HepG2 (cell line): ENCODE results near the gene TSPYL6. TPM values are rescaled to one million over a fixed set of nuclear protein-coding genes. Genes with fewer than 3 reads are reported as not detected.

ENCODE experiments used
- ARID2 ChIP-seq: sonication (generic); formaldehyde crosslinking; IDR thresholded peaks from 2 replicates; pipeline ENCODE4 v1.8.1; 2022; ENCODE audit warnings: mild to moderate bottlenecking, missing genetic modification reagents, borderline replicate concordance
- CEBPG ChIP-seq: IDR thresholded peaks from 2 replicates; pipeline ENCODE4 v1.6.1; 2016
- DNMT3B ChIP-seq: conservative IDR thresholded peaks from 2 replicates; pipeline ENCODE4 v1.6.1; 2016; ENCODE audit warnings: missing biosample characterization, control low read depth
- EHMT2 ChIP-seq: fragments of 200-600 bp; sonication (generic); IDR thresholded peaks from 2 replicates; pipeline ENCODE4 v1.7.0; 2017; ENCODE audit warnings: antibody characterized with exemption, low read depth, low read length, borderline replicate concordance
- JUN ChIP-seq: sonication (generic); formaldehyde crosslinking; IDR thresholded peaks from 2 replicates; pipeline ENCODE4 v1.4.0; 2020; ENCODE audit warnings: mild to moderate bottlenecking, missing genetic modification reagents
- KLF16 ChIP-seq, 2 experiments: sonication (generic) in 1 of 2; formaldehyde crosslinking in 1 of 2; IDR thresholded peaks; 2 replicates each; pipeline versions ENCODE4 v1.6.1 to v1.8.0; 2016 to 2023; ENCODE audit warnings: missing genetic modification reagents in 2 of 2, missing compliant biosample characterization in 1 of 2
- NCOA1 ChIP-seq: sonication (generic); formaldehyde crosslinking; IDR thresholded peaks from 2 replicates; pipeline ENCODE4 v1.9.0; 2021; ENCODE audit warnings: missing genetic modification reagents
- RARA ChIP-seq: IDR thresholded peaks from 2 replicates; pipeline ENCODE4 v1.6.1; 2016; ENCODE audit warnings: missing genetic modification reagents, missing compliant biosample characterization
- SETDB1 ChIP-seq: sonication (generic); formaldehyde crosslinking; IDR thresholded peaks from 2 replicates; pipeline ENCODE4 v1.5.1; 2020; ENCODE audit warnings: missing genetic modification reagents, mild to moderate bottlenecking, borderline replicate concordance
- STAG1 ChIP-seq: sonication (generic); formaldehyde crosslinking; IDR thresholded peaks from 2 replicates; pipeline ENCODE4 v1.4.0; 2020; ENCODE audit warnings: missing genetic modification reagents
- ZKSCAN1 ChIP-seq: fragments of 150-350 bp; IDR thresholded peaks from 2 replicates; pipeline ENCODE4 v1.6.1; 2014; ENCODE audit warnings: low read length
- ZNF614 ChIP-seq: IDR thresholded peaks from 2 replicates; pipeline ENCODE4 v1.6.1; 2018; ENCODE audit warnings: missing biosample characterization, missing genetic modification reagents, inconsistent platforms, borderline replicate concordance
- ZNF775 ChIP-seq: sonication (generic); formaldehyde crosslinking; IDR thresholded peaks from 2 replicates; pipeline ENCODE4 v1.4.0; 2020; ENCODE audit warnings: missing genetic modification reagents, mild to moderate bottlenecking, moderate library complexity, borderline replicate concordance
- polyA plus RNA-seq, 8 experiments: library from polyadenylated mRNA; depleted of rRNA in 3 of 8; stranded (reverse) in 7 of 8; unstranded in 1 of 8; fragments of >200 nt; fragmentation: Illumina TruSeq in 4 of 8; extraction: Trizol in 4 of 8; gene quantifications; 2 replicates each; pipeline versions ENCODE4 v1.2.1 to v1.2.3, GENCODE V29; 2011 to 2016; ENCODE audit warnings: low read depth in 4 of 8, missing spikeins in 1 of 8, mixed read lengths in 1 of 8; ENCODE audit not compliant: insufficient read depth in 1 of 8
- total RNA-seq, 5 experiments: library from RNA; depleted of rRNA; stranded (reverse); fragments of >200 nt; fragmentation: Illumina TruSeq; extraction: Trizol; gene quantifications; 2 replicates each; pipeline ENCODE4 v1.2.3, GENCODE V29; 2016; ENCODE audit warnings: low read depth in 1 of 5
- TF ChIP-seq, protein P1 (sequence below): IDR thresholded peaks from 2 replicates; pipeline ENCODE4 v1.4.0; 2020; ENCODE audit warnings: mild to moderate bottlenecking, missing genetic modification reagents
- TF ChIP-seq, protein P2 (sequence below), 2 experiments: sonication (generic) in 1 of 2; formaldehyde crosslinking in 1 of 2; IDR thresholded peaks; 2 replicates each; pipeline versions ENCODE4 v1.4.0 to v1.6.1; 2016 to 2020; ENCODE audit warnings: borderline replicate concordance in 1 of 2, low read depth in 1 of 2, mild to moderate bottlenecking in 1 of 2, missing genetic modification reagents in 1 of 2
- TF ChIP-seq, protein P3 (sequence below): sonication (generic); formaldehyde crosslinking; IDR thresholded peaks from 2 replicates; pipeline ENCODE4 v1.5.0; 2020; ENCODE audit warnings: mild to moderate bottlenecking, missing genetic modification reagents, borderline replicate concordance
- TF ChIP-seq, protein P4 (sequence below): sonication (generic); formaldehyde crosslinking; IDR thresholded peaks from 2 replicates; pipeline ENCODE4; 2020; ENCODE audit warnings: missing genetic modification reagents, mild to moderate bottlenecking, borderline replicate concordance

The TSPYL6 gene
- total and polyA plus RNA-seq, 2 of the 13 experiments (the other 11 are each of a cell fraction or from before 2014, with no cell fraction given): 0.03 TPM; not detected in 1

DNA sequence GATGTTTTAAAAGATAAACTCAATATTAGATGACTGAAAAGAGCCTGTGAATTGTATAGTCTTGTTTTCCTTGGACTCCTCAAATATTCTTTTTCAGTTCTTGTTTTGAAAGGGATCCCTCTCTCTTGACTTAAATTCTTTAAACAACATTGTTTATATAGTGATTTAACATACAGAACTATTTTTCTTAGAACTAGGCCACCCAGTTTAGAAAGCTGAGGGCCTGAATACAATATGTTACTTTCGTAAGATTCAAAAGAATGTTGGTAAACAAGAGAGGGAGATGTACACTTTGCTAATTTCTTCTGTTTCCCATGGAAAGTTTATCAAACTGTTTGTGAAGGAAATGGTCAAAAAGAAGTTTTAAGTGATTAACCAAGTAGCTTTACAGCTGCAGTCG is 5.5 kb upstream of the TSPYL6 start (continued):
- TF ChIP-seq, protein P1, sequence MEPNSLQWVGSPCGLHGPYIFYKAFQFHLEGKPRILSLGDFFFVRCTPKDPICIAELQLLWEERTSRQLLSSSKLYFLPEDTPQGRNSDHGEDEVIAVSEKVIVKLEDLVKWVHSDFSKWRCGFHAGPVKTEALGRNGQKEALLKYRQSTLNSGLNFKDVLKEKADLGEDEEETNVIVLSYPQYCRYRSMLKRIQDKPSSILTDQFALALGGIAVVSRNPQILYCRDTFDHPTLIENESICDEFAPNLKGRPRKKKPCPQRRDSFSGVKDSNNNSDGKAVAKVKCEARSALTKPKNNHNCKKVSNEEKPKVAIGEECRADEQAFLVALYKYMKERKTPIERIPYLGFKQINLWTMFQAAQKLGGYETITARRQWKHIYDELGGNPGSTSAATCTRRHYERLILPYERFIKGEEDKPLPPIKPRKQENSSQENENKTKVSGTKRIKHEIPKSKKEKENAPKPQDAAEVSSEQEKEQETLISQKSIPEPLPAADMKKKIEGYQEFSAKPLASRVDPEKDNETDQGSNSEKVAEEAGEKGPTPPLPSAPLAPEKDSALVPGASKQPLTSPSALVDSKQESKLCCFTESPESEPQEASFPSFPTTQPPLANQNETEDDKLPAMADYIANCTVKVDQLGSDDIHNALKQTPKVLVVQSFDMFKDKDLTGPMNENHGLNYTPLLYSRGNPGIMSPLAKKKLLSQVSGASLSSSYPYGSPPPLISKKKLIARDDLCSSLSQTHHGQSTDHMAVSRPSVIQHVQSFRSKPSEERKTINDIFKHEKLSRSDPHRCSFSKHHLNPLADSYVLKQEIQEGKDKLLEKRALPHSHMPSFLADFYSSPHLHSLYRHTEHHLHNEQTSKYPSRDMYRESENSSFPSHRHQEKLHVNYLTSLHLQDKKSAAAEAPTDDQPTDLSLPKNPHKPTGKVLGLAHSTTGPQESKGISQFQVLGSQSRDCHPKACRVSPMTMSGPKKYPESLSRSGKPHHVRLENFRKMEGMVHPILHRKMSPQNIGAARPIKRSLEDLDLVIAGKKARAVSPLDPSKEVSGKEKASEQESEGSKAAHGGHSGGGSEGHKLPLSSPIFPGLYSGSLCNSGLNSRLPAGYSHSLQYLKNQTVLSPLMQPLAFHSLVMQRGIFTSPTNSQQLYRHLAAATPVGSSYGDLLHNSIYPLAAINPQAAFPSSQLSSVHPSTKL: peak; percentile 69
- no peak for TF ChIP-seq ZNF614
- peak; percentile 55; the same call in 1 of the 2 replicates for TF ChIP-seq ARID2 (CRISPR knock-in tag)
- no peak for TF ChIP-seq ZNF775 (CRISPR knock-in tag)
- TF ChIP-seq JUN: no peak
- TF ChIP-seq, protein P2, sequence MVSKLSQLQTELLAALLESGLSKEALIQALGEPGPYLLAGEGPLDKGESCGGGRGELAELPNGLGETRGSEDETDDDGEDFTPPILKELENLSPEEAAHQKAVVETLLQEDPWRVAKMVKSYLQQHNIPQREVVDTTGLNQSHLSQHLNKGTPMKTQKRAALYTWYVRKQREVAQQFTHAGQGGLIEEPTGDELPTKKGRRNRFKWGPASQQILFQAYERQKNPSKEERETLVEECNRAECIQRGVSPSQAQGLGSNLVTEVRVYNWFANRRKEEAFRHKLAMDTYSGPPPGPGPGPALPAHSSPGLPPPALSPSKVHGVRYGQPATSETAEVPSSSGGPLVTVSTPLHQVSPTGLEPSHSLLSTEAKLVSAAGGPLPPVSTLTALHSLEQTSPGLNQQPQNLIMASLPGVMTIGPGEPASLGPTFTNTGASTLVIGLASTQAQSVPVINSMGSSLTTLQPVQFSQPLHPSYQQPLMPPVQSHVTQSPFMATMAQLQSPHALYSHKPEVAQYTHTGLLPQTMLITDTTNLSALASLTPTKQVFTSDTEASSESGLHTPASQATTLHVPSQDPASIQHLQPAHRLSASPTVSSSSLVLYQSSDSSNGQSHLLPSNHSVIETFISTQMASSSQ (IDR thresholded peaks at IDR 0.05; ENCODE audit: low read depth): 0 out of 2 replicates have a peak, but pooled peaks have one; percentile 11
- TF ChIP-seq, protein P2 (CRISPR knock-in tag; IDR thresholded peaks at IDR 0.05; ENCODE audit: borderline replicate concordance): peak; percentile 63; the same call in 1 of the 2 replicates
- peak in 1 of 2 experiments; percentile 56; a peak in 1 of 4 replicates for TF ChIP-seq KLF16 (CRISPR knock-in tag; IDR thresholded peaks at IDR 0.05)
- TF ChIP-seq ZKSCAN1: no peak
- TF ChIP-seq SETDB1 (CRISPR knock-in tag): no peak
- TF ChIP-seq, protein P3, sequence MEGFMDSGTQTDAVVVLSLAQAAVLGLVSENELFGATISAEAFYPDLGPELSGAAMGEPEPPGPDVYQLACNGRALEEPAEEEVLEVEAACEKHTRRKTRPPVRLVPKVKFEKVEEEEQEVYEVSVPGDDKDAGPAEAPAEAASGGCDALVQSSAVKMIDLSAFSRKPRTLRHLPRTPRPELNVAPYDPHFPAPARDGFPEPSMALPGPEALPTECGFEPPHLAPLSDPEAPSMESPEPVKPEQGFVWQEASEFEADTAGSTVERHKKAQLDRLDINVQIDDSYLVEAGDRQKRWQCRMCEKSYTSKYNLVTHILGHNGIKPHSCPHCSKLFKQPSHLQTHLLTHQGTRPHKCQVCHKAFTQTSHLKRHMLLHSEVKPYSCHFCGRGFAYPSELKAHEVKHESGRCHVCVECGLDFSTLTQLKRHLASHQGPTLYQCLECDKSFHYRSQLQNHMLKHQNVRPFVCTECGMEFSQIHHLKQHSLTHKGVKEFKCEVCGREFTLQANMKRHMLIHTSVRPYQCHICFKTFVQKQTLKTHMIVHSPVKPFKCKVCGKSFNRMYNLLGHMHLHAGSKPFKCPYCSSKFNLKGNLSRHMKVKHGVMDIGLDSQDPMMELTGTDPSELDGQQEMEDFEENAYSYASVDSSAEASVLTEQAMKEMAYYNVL: no peak
- TF ChIP-seq DNMT3B (CRISPR knock-in tag): no peak
- no peak for TF ChIP-seq STAG1 (CRISPR knock-in tag)
- 0 out of 2 replicates have a peak, but pooled peaks have one; percentile 28 for TF ChIP-seq CEBPG
- no peak for TF ChIP-seq EHMT2
- TF ChIP-seq, protein P4, sequence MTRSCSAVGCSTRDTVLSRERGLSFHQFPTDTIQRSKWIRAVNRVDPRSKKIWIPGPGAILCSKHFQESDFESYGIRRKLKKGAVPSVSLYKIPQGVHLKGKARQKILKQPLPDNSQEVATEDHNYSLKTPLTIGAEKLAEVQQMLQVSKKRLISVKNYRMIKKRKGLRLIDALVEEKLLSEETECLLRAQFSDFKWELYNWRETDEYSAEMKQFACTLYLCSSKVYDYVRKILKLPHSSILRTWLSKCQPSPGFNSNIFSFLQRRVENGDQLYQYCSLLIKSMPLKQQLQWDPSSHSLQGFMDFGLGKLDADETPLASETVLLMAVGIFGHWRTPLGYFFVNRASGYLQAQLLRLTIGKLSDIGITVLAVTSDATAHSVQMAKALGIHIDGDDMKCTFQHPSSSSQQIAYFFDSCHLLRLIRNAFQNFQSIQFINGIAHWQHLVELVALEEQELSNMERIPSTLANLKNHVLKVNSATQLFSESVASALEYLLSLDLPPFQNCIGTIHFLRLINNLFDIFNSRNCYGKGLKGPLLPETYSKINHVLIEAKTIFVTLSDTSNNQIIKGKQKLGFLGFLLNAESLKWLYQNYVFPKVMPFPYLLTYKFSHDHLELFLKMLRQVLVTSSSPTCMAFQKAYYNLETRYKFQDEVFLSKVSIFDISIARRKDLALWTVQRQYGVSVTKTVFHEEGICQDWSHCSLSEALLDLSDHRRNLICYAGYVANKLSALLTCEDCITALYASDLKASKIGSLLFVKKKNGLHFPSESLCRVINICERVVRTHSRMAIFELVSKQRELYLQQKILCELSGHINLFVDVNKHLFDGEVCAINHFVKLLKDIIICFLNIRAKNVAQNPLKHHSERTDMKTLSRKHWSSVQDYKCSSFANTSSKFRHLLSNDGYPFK (CRISPR knock-in tag): no peak
- TF ChIP-seq NCOA1: no peak
- peak; percentile 40 for TF ChIP-seq RARA
